Uterus (tissue), 2 donors: ENCODE measurements around the gene BRAF.

Experiments
- CTCF ChIP-seq, 4 experiments: fragments of 200-600 bp in 2 of 4; fragments of 450-650 bp in 2 of 4; sonication (generic) in 2 of 4; IDR thresholded peaks; one replicate each; pipeline ENCODE4 v1.5.1; 2016 to 2019; ENCODE audit warnings: antibody characterized with exemption in 4 of 4, mild to moderate bottlenecking in 2 of 4, moderate library complexity in 1 of 4
- POLR2A ChIP-seq, 2 donors: fragments of 450-650 bp; IDR thresholded peaks; one replicate each; pipeline ENCODE4 v1.6.1; 2016; ENCODE audit warnings: antibody characterized with exemption in 2 of 2, mild to moderate bottlenecking in 1 of 2, moderate library complexity in 1 of 2

DNA sequence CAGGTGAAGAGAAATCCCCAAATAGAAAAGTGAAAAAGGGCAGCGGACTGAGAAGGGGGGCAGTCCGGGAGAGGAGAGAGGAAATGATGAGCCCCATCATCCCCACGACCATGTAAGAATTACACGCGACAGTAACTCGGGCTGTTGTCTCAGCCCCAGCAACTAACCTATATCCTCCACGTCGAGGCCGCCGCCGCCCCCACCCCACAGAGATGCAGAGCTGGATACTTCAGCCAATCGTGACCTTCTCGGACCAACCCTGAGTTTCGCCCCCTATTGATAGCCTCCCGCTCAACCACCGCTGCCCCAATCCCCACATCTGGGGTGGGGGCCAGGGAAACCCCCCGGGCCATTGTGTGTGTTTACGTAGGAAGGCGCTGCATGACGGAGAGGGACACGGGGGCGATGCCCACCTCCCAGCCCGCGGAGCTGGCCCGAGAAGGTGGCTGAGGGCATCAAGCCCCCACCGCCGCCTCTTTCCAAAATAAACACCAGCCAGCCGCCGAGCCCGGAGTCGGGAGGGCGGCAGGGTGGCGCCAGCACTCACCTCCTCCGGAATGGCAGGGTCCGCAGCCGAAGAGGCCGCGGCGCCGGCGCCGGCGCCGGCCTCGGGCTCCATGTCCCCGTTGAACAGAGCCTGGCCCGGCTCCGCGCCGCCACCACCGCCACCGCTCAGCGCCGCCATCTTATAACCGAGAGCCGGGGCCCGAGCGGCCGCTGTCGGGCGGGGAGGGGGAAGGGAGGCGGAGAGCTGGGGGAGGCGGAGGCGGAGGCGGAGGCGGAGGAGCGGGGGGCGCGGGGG, 509 bp downstream of the BRAF start:
- no peak for TF ChIP-seq POLR2A (IDR thresholded peaks at IDR 0.05)
- TF ChIP-seq CTCF (IDR thresholded peaks at IDR 0.05): peak; percentile 25 to 65 (median 48)
